GM12878 (cell line): ENCODE data around the gene SRP54. TPM values are rescaled to one million over a fixed set of nuclear protein-coding genes. Genes with fewer than 3 reads are reported as not detected.

ENCODE experiments used
- ATAC-seq: fragments of 200-7000 bp; cut with Tn5 transposase; 3 replicates; pipeline ENCODE4 v1.9.1; 2020; ENCODE audit warnings: mild to moderate bottlenecking, moderate library complexity
- BruUV-seq: library from RNA; stranded (reverse); fragments of 400-500 nt; replicated peaks from 2 replicates; lab custom pipeline; 2021; lab: Mats Ljungman, UMichigan
- CTCF ChIA-PET: fragments of 300-600 bp; sonication (Branson Sonifier 250); formaldehyde crosslinking; extraction: SDS; loops from one replicate; lab custom pipeline; 2021; ENCODE audit warnings: inconsistent platforms; lab: Yijun Ruan, JAX
- POLR2A ChIA-PET: fragments of 350-600 bp; formaldehyde crosslinking; extraction: SDS; loops from one replicate; lab custom pipeline; 2021; ENCODE audit warnings: inconsistent platforms; lab: Charles Lee
- RAD21 ChIA-PET: fragments of 300-600 bp; sonication (Branson Sonifier 250); formaldehyde crosslinking; loops from one replicate; lab custom pipeline; 2023; ENCODE audit warnings: antibody characterized with exemption; ENCODE audit not compliant: unreplicated experiment; lab: Charles Lee
- SMC1A ChIA-PET: fragments of 300-600 bp; sonication (Branson Sonifier 250); formaldehyde crosslinking; loops from one replicate; lab custom pipeline; 2023; ENCODE audit not compliant: unreplicated experiment, uncharacterized antibody; lab: Charles Lee
- DNase-seq: peaks from one replicate; pipeline ENCODE4 v3.0.0-alpha.2; 2011; ENCODE audit warnings: low read depth, low spot score
- FAIRE-seq: peaks from 3 replicates; lab custom pipeline; 2011; peaks lifted over from hg19 to GRCh38; lab: Jason Lieb, UNC
- H2AFZ ChIP-seq: 2 replicates; pipeline ENCODE4 v1.6.0; 2011; ENCODE audit warnings: low read depth, low read length, control low read depth; ENCODE audit not compliant: control insufficient read depth
- H3K27ac ChIP-seq: 2 replicates; pipeline ENCODE4 v1.5.1; 2011; ENCODE audit warnings: control low read depth; ENCODE audit not compliant: control insufficient read depth, insufficient read depth
- H3K27me3 ChIP-seq, 2 experiments: replicated peaks in 1 of 2; 2 replicates each; pipeline versions ENCODE4 v1.6.0 to v1.6.1; 2011; ENCODE audit warnings: low read length in 1 of 2; ENCODE audit not compliant: control insufficient read depth in 2 of 2, insufficient read depth in 2 of 2
- H3K36me3 ChIP-seq, 2 experiments: 2 replicates each; pipeline ENCODE4 v1.5.1; 2011; ENCODE audit warnings: low read length in 1 of 2; ENCODE audit not compliant: control insufficient read depth in 2 of 2, insufficient read depth in 2 of 2
- H3K4me1 ChIP-seq: 2 replicates; pipeline ENCODE4 v1.6.1; 2011; ENCODE audit warnings: mild to moderate bottlenecking, low read length, moderate library complexity, mixed read lengths; ENCODE audit not compliant: control insufficient read depth, insufficient read depth
- H3K4me2 ChIP-seq: 2 replicates; pipeline ENCODE4 v1.6.0; 2011; ENCODE audit warnings: control low read depth; ENCODE audit not compliant: control insufficient read depth, insufficient read depth
- H3K4me3 ChIP-seq: fragments of 200-600 bp; sonication (generic); 2 replicates; pipeline ENCODE4 v1.5.1; 2016
- H3K79me2 ChIP-seq: 2 replicates; pipeline ENCODE4 v1.6.0; 2011; ENCODE audit warnings: low read length; ENCODE audit not compliant: control insufficient read depth, insufficient read depth
- H3K9ac ChIP-seq: 2 replicates; pipeline ENCODE4 v1.8.0; 2011; ENCODE audit warnings: low read length, control low read depth, mixed read lengths; ENCODE audit not compliant: control insufficient read depth, insufficient read depth
- H3K9me3 ChIP-seq: replicated peaks from 3 replicates; pipeline ENCODE4 v1.5.1; 2011; ENCODE audit warnings: mild to moderate bottlenecking, low read length; ENCODE audit not compliant: control insufficient read depth, insufficient read depth
- H4K20me1 ChIP-seq: 2 replicates; pipeline ENCODE4 v1.6.0; 2011; ENCODE audit not compliant: control insufficient read depth, insufficient read depth
- ATF7 ChIP-seq: fragments of 450-650 bp; IDR thresholded peaks from 2 replicates; pipeline ENCODE4 v1.6.1; 2016; ENCODE audit warnings: low read depth, mild to moderate bottlenecking
- CBX3 ChIP-seq: fragments of 200-600 bp; sonication (generic); IDR thresholded peaks from 2 replicates; pipeline ENCODE4 v1.6.1; 2016; ENCODE audit warnings: low read depth, borderline replicate concordance
- CREB1 ChIP-seq: IDR thresholded peaks from 2 replicates; pipeline ENCODE4 v1.6.1; 2012; ENCODE audit warnings: low read depth, mild to moderate bottlenecking, inconsistent platforms
- DPF2 ChIP-seq: fragments of 450-650 bp; IDR thresholded peaks from 2 replicates; pipeline ENCODE4 v1.6.1; 2017; ENCODE audit warnings: mild to moderate bottlenecking
- EZH2 ChIP-seq: IDR thresholded peaks from 2 replicates; pipeline ENCODE4 v1.6.1; 2012; ENCODE audit warnings: low read depth, mild to moderate bottlenecking, control low read depth, inconsistent platforms, low read length, borderline replicate concordance; ENCODE audit not compliant: control insufficient read depth
- FOS ChIP-seq: IDR thresholded peaks from 3 replicates; pipeline ENCODE4 v1.6.1; 2011; ENCODE audit warnings: borderline replicate concordance; ENCODE audit not compliant: insufficient read length; ENCODE audit errors: extremely low read depth
- HDAC6 ChIP-seq: fragments of 200-600 bp; sonication (generic); IDR thresholded peaks from one replicate; pipeline ENCODE4 v1.8.0; 2017; ENCODE audit warnings: antibody characterized with exemption; ENCODE audit not compliant: unreplicated experiment
- MEF2B ChIP-seq: fragments of 450-650 bp; IDR thresholded peaks from 2 replicates; pipeline ENCODE4 v1.6.1; 2018; ENCODE audit warnings: mild to moderate bottlenecking, moderate library complexity; ENCODE audit not compliant: partially characterized antibody, poor library complexity, severe bottlenecking
- NFXL1 ChIP-seq: fragments of 450-650 bp; IDR thresholded peaks from 2 replicates; pipeline ENCODE4 v1.6.1; 2017; ENCODE audit warnings: antibody characterized with exemption, mild to moderate bottlenecking, borderline replicate concordance
- NR2C1 ChIP-seq: fragments of 450-650 bp; IDR thresholded peaks from 2 replicates; pipeline ENCODE4 v1.6.1; 2017; ENCODE audit warnings: antibody characterized with exemption, mild to moderate bottlenecking, moderate library complexity
- RELA ChIP-seq: fragments of 450-650 bp; IDR thresholded peaks from 2 replicates; pipeline ENCODE4 v1.8.0; 2014; ENCODE audit warnings: borderline replicate concordance; ENCODE audit not compliant: partially characterized antibody
- SKIL ChIP-seq: fragments of 450-650 bp; IDR thresholded peaks from 2 replicates; pipeline ENCODE4 v1.6.1; 2017; ENCODE audit warnings: mild to moderate bottlenecking, low read depth, inconsistent platforms; ENCODE audit not compliant: poor library complexity, severe bottlenecking
- SPI1 ChIP-seq: IDR thresholded peaks from 2 replicates; pipeline ENCODE4 v1.6.1; 2011; ENCODE audit warnings: low read depth, mild to moderate bottlenecking, low read length, moderate library complexity, borderline replicate concordance; ENCODE audit not compliant: insufficient read depth
- USF1 ChIP-seq: IDR thresholded peaks from 2 replicates; pipeline ENCODE4 v1.6.1; 2011; ENCODE audit warnings: borderline replicate concordance, low read depth, mild to moderate bottlenecking, moderate library complexity, mixed read lengths, low read length; ENCODE audit not compliant: insufficient read depth; ENCODE audit errors: extremely low read length
- WRNIP1 ChIP-seq: IDR thresholded peaks from 2 replicates; pipeline ENCODE4 v1.6.1; 2011; ENCODE audit warnings: low read depth, low read length, improper control_type of control experiment, borderline replicate concordance
- whole genome bisulfite sequencing: methylation state at CpG from one replicate; pipeline ENCODE4 v1.1.6; 2016; ENCODE audit warnings: low lambda C conversion rate; ENCODE audit not compliant: insufficient replicate concordance, insufficient coverage; ENCODE audit errors: missing lambda C conversion rate; 5-methylcytosine and 5-hydroxymethylcytosine counted together
- in situ Hi-C: fragments of 300-500 bp; cut with MboI; formaldehyde crosslinking; loops from 9 replicates; pipeline ENCODE4 v1.14.3; 2018; ENCODE audit warnings: mixed read lengths
- intact Hi-C: fragments of 100-400 bp; cut with micrococcal nuclease; formaldehyde crosslinking; loops from one replicate; pipeline ENCODE4 v1.14.2; 2022; ENCODE audit not compliant: unreplicated experiment
- polyA plus RNA-seq, 11 experiments: library from polyadenylated mRNA; depleted of rRNA in 4 of 11; unstranded in 6 of 11; stranded (reverse) in 5 of 11; fragments of >200 nt; fragmentation: Nextera tagmentation in 4 of 11; fragmentation: Illumina TruSeq in 1 of 11; extraction: Ambion mirVana in 4 of 11; extraction: Trizol in 1 of 11; gene quantifications; 1 replicate in 1 of 11; 2 replicates in 10 of 11; pipeline versions ENCODE4 v1.2.1 to v1.2.3, GENCODE V29; 2011 to 2016; ENCODE audit warnings: inconsistent platforms in 2 of 11, missing spikeins in 2 of 11, low read depth in 1 of 11
- total RNA-seq, 4 experiments: library from RNA; depleted of rRNA in 3 of 4; stranded (reverse); fragments of >200 nt in 3 of 4; fragmentation: Illumina TruSeq in 1 of 4; extraction: Trizol in 1 of 4; gene quantifications; 2 replicates each; pipeline versions ENCODE4 v1.2.1 to v1.2.3, GENCODE V29; 2013 to 2021

The SRP54 gene
- total and polyA plus RNA-seq, 10 of the 15 experiments (the other 5 are each of a cell fraction or from before 2014, with no cell fraction given), result 54.1 to 130 (median 72.3) TPM

- no peak for DNase-seq
- no peak overlapping the region for H2AFZ ChIP-seq
- 99% methylated on average over 4 of the region's 4 CpGs for WGBS
- no peaks in the 10 kb centered on the region for H3K79me2 ChIP-seq
- no peak for ATAC-seq
- ChIA-PET RAD21 (no interaction called here), POLR2A (interaction anchor here (1.0 kb wide), 2 partner anchors 14 to 50 kb away, joined by 3 read pairs; no protein-coding TSS in a partner anchor), CTCF (interaction anchor here (1.3 kb wide), 1 partner anchor 40 kb away, joined by 3 read pairs; no protein-coding TSS in a partner anchor), SMC1A (interaction anchor here (1.3 kb wide), 1 partner anchor 124 kb away, joined by 3 read pairs; no protein-coding TSS in a partner anchor)
- no peak overlapping the region for H3K4me2 ChIP-seq
- H3K27me3 ChIP-seq, result no peaks in the 10 kb centered on the region
- H3K4me3 ChIP-seq, result no peak overlapping the region
- no peaks in the 10 kb centered on the region for H3K4me1 ChIP-seq
- peaks cover 3 to 35% of the 10 kb centered on the region in 2 experiments for H3K36me3 ChIP-seq
- in situ Hi-C loops (no loop called here), intact Hi-C loops (no loop called here)
- no peak for FAIRE-seq
- no peaks in the 10 kb centered on the region for H3K9me3 ChIP-seq
- no peak overlapping the region for H3K27ac ChIP-seq
- no TSS peak for BruUV-seq
- no peaks in the 10 kb centered on the region for H4K20me1 ChIP-seq
- no peak overlapping the region for H3K9ac ChIP-seq
- TF ChIP-seq RELA (no peak), NR2C1 (no peak), EZH2 (no peak), MEF2B (no peak), ATF7 (no peak), CREB1 (no peak), CBX3 (no peak), HDAC6 (no peak), NFXL1 (no peak), USF1 (no peak), DPF2 (no peak), SKIL (no peak), SPI1 (no peak), WRNIP1 (no peak), FOS (no peak)
Observed at GRCh38 chr14:35020713-35021112, 37.9 kb downstream of the SRP54 start.
